Mesenteric fat pad (tissue), 1 donor: ENCODE data around the gene TDP2. TPM values are rescaled to one million over a fixed set of nuclear protein-coding genes. Genes with fewer than 3 reads are reported as not detected.
"Not testable (repeated sequence)": the region's sequence is repeated elsewhere in the genome, so short reads cannot be mapped to it uniquely, and the experiment has no call there.

Experiments used
- DNase-seq: peaks from one replicate; pipeline ENCODE4 v3.0.0-alpha.2; 2020; ENCODE audit warnings: low spot score
- total RNA-seq: library from RNA; stranded (reverse); fragmentation: NEBNext Ultra II Directional; extraction: Animal tissue kit (Norgen Biotek cat#: 25700); gene quantifications from one replicate; pipeline ENCODE4 v1.2.1, GENCODE V29; 2021
- donor health status: DM: yes; HTN: yes; CAD: no.

The TDP2 gene
- total RNA-seq, 1 donor from 2014 or later: 29.9 TPM

DNA sequence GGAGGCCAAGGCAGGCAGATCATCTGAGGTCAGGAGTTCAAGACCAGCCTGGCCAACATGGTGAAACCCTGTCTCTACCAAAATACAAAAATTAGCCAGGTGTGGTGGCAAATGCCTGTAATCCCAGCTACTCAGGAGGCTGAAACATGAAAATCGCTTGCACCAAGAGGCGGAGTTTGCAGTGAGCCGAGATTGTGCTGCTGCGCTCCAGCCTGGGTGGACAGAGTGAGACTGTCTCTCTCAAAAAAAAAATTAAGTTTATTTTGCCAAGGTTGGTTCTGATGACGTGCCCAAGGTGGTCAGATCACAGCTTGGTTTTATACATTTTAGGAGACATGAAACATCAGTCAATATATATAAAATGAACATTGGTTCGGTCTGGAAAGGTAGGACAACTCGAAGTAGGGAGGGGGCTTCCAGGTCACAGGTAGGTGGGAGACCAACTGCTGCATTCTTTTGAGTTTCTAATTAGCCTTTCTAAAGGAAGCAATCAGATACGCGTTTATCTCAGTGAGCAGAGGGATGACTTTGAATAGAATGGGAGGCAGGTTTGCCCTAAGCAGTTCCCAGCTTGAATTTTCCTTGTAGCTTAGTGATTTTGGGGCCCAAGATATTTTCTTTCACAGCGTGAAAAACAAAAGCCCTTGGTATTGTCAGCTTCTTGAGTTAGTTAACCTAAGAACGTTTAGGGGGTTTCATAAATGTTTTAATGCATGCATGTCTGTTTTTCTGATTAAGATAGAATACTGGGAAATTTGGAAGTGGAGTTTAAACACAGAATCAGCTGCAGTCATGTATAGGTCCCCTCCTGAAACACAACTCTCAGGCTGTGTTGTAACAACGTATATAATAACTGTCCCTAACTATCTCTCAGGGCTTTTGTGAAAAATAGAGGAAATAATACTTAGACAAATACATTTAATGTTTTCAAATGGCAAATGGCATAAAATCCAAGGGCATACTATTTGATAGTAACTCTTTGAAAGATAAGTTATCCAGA is 16.9 kb upstream of the TDP2 start:
- DNase-seq: no peak

- no peak for DNase-seq
Measured at GRCh38 chr6:24680582-24680981, 13.9 kb upstream of the TDP2 start.

DNA sequence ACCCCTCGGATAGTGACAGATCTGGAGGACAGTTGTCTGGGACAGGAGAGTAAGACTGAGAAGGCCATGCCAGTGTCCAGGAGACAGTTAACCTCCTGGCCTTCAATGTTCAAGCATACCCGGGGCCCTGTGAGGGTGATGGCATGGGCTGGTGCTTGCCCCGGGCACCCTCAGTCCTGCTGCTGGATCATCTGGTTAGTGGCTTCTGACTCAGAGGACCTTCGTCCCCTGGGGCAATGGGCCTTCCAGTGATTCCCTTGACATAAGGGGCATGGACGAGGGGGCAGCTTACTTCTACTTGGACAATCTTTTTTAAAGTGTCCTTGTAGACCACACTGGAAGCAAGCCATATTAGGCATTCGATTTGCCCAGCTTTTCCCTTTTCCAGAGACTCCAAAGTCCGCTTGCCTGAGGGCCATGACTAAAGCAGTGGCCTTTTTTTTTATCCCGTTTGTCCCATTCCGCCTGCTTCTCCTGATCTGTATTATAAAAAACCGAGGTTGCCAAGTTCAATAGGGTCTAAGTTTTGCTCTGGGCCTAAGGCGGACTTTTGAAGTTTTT is 12.2 kb upstream of the TDP2 start:
- not testable (repeated sequence) for DNase-seq

- DNase-seq: no peak
Measured at GRCh38 chr6:24673625-24674024, 6.9 kb upstream of the TDP2 start.

GRCh38 chr6:24672620-24673182 is 6.0 kb upstream of the TDP2 start:
- no peak for DNase-seq

- DNase-seq: not testable (repeated sequence)
Measured at GRCh38 chr6:24671077-24671476, 4.4 kb upstream of the TDP2 start.

DNA sequence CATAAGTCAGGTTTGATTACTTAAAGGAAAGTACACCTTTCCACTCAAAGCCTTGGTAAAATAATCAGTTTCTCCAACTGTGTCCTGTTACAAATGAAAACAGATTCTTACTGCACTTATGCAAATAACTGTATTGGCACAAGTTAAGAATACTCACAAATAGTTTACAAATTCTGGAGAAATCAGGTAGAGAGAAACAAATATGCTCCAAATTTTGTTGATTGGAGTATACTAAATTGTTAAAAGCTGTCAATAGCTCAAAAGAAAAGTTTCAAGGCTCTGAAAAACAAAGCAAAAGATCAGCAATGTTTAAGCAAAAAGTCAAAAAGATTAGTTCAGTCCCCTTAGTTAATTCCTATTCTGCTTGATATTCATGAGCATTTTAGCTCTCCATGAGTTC is 3.8 kb upstream of the TDP2 start:
- DNase-seq: not testable (repeated sequence)

DNA sequence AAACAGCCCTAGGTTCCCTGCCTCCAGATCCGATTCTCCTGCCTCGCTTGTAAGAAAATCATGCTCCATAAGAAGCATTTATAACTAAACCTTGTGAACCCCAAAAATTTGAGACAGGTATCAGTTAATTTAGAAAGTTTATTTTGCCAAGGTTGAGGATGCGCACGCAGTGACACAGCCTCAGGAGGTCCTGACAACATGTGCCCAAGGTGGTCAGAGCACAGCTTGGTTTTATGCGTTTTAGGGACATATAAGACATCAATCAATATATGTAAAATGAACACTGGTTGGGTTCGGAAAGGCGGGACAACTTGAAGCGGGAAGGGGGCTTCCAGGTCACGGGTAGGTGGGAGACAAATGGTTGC is 2.3 kb upstream of the TDP2 start:
- no peak for DNase-seq

DNA sequence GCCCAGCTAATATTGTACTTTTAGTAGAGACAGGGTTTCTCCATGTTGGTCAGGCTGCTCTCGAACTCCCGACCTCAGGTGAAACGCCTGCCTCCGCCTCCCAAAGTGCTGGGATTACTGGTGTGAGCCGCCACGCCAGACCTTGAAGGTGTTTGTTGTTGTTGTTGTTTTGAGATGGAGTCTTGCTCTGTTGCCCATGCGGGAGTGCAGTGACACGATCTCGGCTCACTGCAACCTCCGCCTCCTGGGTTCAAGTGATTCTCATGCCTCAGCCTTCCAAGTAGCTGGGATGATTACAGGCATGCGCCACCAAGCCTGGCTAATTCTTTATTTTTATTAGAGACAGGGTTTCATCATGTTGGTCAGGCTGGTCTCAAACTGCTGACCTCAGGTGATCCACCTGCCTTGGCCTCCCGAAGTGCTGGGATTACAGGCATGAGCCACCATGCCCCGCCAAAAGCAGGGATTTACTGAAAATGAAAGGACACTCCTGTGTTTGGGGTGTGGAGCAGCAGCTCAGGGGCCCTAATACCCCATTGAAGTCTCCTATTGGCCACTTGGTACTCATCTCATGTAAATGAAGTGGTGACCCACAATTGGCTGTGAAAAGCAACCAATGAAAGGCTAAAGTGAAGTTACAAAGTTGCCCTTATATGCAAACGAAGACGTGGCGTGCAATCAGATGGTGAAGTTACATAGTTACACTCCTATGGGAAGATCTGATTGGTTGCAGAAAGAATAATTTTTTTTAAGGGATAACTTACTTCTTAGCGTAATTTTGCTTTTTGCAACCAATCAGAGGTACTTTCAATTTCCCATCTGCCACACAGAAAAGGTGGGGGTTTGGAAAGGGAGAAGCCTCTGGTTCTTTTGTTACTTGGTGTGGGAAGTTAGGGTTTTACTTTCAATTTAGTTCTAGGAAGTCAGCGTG is 1.6 kb upstream of the TDP2 start:
- not testable (repeated sequence) for DNase-seq

DNA sequence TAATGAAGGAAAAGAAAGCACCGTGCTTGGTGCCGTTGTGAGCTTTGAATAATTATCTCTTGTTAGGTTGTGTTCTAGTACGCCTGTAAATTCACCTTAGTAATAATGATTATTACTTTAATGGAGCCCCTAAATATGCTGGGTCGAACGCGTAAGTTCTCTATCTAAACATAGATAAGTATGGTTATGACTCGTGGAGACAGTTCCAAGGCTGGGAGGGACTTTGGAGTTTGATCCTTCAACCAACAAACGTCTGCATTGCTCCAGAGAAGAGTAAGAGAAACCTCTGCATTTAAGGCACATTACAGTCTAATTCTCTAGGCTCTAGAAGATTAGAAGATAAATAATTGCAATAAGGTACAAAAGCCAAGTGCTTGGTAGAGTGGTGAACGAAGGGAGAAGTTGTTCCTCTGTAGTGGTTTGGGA is 692 bp upstream of the TDP2 start:
- no peak for DNase-seq

DNA sequence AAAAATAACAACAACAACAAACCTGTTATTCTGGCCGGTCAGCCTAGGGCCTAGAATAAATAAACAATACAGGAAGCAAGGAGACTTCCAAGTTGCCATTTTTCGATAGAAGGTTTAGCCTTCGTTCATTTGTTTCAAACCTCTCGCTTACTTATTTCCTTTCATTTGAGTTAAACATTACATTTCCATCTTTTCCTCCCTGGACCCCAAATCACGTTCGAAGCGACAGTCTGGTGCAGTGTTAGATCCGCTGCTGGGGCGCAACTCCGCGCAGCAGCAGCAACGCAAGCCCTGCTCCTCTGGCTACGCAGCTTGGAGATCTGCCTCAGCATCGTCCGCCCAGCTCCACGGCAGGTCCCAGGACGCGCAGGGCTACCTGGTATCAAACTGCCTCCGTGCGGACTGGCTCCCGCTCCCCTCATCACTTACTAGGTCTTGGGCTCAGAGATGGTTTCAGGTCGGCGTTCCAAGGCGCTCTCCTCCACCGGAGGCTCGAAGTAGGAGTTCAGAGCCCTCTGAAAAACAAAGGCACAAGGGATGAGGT is 530 bp downstream of the TDP2 start:
- no peak for DNase-seq

- no peak for DNase-seq
Measured at GRCh38 chr6:24664046-24664987, 2.4 kb downstream of the TDP2 start.

DNA sequence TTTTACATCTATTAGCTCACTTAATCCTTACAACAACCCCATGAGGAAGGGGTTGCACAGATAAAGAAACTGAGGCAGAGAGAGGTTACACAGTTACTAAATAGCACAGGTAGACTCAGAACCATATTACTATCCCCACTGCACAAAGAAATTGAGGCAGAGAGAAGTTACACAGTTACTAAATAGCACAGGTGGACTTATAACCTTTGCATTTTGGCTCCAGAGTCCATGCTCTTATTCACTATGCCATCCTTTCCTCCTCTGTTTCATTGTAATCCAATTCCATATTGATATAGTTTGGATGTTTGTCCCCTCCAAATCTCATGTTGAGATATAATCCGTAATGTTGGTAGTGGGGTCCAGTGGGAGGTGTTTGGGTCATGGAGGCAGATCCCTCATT is 3.5 kb downstream of the TDP2 start:
- DNase-seq: no peak

- DNase-seq: no peak
Measured at GRCh38 chr6:24662236-24662635, 4.5 kb downstream of the TDP2 start.

DNA sequence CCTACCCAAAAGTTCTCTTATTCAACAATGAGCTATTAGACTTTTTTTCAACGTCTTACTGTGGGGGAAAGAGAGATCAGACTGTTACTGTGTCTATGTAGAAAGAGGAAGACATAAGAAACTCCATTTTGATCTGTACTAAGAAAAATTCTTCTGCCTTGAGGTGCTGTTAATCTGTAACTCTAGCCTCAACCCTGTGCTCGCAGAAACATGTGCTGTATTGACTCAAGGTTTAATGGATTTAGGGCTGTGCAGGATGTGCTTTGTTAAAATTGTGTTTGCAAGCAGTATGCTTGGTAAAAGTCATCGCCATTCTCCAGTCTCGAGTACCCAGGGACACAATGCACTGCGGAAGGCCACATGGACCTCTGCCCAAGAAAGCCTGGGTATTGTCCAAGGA is 4.9 kb downstream of the TDP2 start:
- not testable (repeated sequence) for DNase-seq

DNA sequence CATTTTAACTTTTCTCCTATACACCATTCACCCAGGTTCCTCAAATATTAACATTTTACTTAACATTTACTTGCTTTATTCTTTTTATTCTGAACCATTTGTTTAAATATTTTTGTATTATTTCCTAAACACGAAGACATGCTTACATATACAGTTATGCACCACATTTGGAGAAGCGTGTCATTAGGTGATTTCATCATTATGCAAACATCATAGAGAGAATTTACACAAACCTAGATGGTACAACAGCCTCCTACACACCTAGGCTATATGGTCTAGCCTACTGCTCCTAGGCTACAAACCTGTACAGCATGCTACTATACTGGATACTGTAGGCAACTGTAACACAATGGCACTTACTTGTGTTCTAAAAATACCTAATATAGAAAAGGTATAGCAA is 6.6 kb downstream of the TDP2 start:
- DNase-seq: no peak

DNA sequence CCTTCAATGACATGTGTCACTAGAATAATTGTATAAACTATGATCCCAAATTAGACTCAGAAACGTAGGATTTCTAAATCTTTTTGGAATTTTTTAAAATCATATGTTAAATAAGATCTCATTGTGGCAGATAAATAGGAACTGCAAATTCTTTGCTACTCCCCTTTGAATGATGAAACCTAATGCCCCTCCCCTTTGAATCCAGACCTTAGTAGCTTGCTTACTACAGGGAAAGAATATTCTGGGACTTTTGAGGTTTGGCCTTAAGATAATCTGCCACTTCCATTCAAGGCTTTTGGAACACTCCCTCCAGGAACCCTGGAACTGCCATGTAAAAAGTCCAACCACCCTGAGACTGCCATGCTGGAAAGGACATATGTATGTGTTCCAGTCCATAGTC is 7.1 kb downstream of the TDP2 start:
- no peak for DNase-seq

DNA sequence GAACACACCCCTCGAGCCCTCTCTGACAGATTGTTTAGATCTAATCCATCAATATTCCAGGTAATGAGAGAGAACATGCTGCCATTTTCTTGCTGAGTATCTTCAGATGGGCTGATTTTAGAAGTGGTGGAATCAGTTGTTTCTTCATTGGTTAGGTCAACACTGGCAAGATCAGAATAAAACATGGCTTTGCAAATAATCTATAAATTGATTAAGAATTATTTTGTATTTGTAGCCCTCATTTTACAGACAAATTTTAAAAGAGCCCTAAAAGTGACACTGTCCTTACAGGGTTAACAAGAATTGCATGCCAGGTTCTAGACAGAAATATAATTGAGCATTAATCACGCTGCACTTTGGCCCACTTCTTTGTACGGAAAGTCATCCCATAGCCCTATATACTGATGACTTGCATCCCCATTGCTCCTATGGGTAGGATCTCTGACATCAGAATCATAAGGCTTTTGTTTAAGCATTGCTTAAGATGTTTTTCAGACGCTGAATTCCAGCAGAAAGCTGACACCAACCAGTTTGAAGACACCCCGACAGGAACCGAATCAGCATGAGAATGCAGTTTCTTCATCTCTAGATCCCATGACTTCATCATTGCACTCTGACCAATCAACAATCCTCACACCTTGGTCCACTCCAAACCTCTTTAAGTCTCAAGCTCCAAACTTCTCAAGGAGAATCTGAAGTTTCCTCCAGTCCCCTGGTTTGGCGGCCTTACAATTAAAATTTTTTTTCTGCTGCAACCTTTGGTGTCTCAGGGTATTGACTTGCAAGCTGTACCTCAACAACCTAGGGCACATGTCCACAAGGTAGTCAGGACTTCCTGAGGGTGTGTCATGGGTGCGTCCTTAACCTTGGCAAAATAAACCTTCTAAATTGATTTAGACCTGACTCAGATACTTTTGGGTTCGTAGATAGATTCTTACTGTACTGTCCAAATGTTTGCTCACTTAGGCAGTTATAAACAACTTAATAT is 7.8 kb downstream of the TDP2 start:
- no peak for DNase-seq

- DNase-seq: no peak
Measured at GRCh38 chr6:24655215-24655614, 11.5 kb downstream of the TDP2 start.
